ENCODE results near the gene PPEF2.

DNA sequence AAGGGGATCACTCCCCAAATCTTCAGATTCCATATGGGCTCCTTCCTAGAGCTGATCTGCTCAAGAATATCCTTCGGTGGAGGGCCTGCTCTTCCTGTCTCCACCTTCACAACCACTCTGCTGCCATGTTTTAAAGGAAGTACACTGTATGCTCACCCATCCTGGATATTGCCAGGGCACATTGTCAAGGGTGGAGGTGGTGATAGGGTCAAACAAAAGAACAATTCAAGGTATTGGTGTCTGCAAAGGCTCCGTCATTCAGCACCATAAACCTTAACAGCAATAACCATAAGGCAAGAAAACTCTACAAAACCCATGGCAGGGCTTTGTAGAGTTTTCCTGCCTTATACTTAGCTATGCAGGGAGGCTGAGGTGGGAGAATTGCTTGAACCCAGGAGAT, 19.7 kb upstream of the PPEF2 start:
- TF ChIP-seq POLR2A (IDR thresholded peaks at IDR 0.05; ENCODE audit: low read length) (no peak), GATA1 (IDR thresholded peaks at IDR 0.05; ENCODE audit: low read depth, low read length) (no peak)
